ENCODE measurements around the gene ARFIP1. TPM values are rescaled to one million over a fixed set of nuclear protein-coding genes. Genes with fewer than 3 reads are reported as not detected.
"Not testable (repeated sequence)": the region's sequence is repeated elsewhere in the genome, so short reads cannot be mapped to it uniquely, and the experiment has no call there.

ARFIP1 gene
- total RNA-seq, 2 experiments from 2014 or later: 5.0 to 5.1 TPM

DNA sequence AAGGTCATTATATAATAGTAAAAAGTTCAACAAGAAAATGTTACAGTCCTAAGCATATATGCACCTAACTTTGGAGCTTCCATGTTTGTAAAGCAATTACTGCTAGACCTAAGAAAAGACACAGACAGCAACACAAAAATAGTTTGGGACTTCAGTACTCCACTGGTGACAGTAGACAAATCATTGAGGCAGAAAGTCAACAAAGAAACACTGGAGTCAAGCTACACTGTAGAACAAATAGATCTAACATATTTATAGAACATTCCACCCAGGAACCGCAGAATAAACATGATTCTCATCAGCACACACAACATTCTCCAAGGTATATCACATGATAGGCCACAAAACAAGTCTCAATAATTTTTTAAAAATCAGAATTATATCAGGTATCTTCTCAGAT, 42.6 kb downstream of the ARFIP1 start:
- Mint-ChIP-seq H3K9me3 (peaks cover 28% of the 10 kb centered on the region), H3K4me3 (no peak overlapping the region), H3K27ac (no peak overlapping the region), H3K27me3 (ENCODE audit: low read depth) (no peaks in the 10 kb centered on the region), H3K4me1 (ENCODE audit: low read depth) (peaks cover 2% of the 10 kb centered on the region), H3K36me3 (ENCODE audit: low read depth) (no peaks in the 10 kb centered on the region)
- intact Hi-C loops (cut with micrococcal nuclease): loop anchor here (5.0 kb wide), 1 partner anchor 55 kb away; no protein-coding TSS in a partner anchor
- DNase-seq: no peak
- CTCF ChIA-PET: no interaction called here

DNA sequence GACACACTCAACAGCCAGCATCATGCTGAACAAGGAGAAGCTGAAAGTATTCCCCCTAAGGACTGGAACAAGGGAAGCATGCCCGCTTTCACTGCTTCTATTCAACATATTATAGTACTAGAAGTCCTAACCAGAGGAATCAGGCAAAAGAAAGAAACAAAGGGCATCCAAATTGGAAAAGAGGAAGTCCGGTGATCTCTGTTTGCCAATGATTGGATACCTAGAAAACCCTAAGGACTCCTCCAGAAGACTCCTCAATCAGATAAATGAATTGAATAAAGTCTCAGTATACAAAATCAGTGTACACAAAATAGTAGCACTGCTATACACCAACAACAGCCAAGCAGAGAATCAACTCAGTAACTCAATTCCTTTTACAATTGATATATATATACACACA, 44.8 kb downstream of the ARFIP1 start:
- peaks cover 30% of the 10 kb centered on the region for H3K9me3 Mint-ChIP-seq
- peaks cover 2% of the 10 kb centered on the region for H3K36me3 Mint-ChIP-seq (ENCODE audit: low read depth)
- intact Hi-C loops (cut with micrococcal nuclease): loop anchor here (5.0 kb wide), 1 partner anchor 53 kb away; no protein-coding TSS in a partner anchor
- CTCF ChIA-PET: no interaction called here
- DNase-seq: no peak
- no peak overlapping the region for H3K27ac Mint-ChIP-seq
- H3K4me1 Mint-ChIP-seq (ENCODE audit: low read depth): no peaks in the 10 kb centered on the region
- no peaks in the 10 kb centered on the region for H3K27me3 Mint-ChIP-seq (ENCODE audit: low read depth)
- no peak overlapping the region for H3K4me3 Mint-ChIP-seq

DNA sequence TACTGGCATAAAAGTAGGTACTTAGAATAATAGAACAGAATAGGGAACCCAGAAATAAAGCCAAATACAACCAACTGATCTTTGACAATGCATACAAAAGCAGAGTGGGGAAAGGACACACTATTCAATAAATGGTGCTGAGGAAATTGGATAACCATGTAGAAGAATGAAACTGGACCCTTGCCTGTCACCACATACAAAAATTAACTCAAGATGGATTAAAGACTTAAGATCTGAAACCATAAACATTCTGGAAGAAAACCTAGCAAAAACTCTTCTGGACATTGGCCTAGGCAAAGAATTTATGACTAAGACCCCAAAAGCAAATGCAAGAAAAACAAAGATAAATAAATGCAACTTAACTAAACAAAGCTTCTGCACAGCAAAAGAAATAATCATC, 45.6 kb downstream of the ARFIP1 start:
- Mint-ChIP-seq H3K4me1 (ENCODE audit: low read depth) (no peaks in the 10 kb centered on the region), H3K9me3 (peaks cover 30% of the 10 kb centered on the region), H3K27ac (no peak overlapping the region), H3K36me3 (ENCODE audit: low read depth) (peaks cover 4% of the 10 kb centered on the region), H3K27me3 (ENCODE audit: low read depth) (no peaks in the 10 kb centered on the region), H3K4me3 (no peak overlapping the region)
- CTCF ChIA-PET: interaction anchor here (0.7 kb wide), 1 partner anchor 529 kb away, joined by 4 read pairs; no protein-coding TSS in a partner anchor
- intact Hi-C loops (cut with micrococcal nuclease): no loop called here
- no peak for DNase-seq

DNA sequence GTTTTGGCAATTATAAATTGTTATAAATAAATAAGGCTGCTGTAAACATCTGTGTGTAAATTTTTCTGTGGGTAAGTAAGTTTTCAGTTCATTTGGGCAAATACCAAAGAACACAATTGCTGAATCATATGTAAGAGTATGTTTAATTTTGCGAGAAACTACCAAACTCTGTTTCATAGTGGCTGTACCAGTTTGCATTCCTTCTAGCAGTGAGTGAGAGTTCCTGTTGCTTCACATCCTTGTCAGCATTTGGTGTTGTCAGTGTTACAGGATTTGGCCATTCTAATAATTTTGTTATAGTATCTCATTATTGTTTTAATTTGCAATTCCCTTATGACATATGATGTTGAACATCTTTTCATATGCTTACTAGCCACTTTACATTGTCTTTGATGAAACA, 48.4 kb downstream of the ARFIP1 start:
- Mint-ChIP-seq H3K27ac (no peak overlapping the region), H3K9me3 (peaks cover 26% of the 10 kb centered on the region), H3K36me3 (ENCODE audit: low read depth) (peaks cover 20% of the 10 kb centered on the region), H3K4me3 (no peak overlapping the region), H3K27me3 (ENCODE audit: low read depth) (no peaks in the 10 kb centered on the region), H3K4me1 (ENCODE audit: low read depth) (no peaks in the 10 kb centered on the region)
- CTCF ChIA-PET: no interaction called here
- intact Hi-C loops (cut with micrococcal nuclease): no loop called here
- no peak for DNase-seq

DNA sequence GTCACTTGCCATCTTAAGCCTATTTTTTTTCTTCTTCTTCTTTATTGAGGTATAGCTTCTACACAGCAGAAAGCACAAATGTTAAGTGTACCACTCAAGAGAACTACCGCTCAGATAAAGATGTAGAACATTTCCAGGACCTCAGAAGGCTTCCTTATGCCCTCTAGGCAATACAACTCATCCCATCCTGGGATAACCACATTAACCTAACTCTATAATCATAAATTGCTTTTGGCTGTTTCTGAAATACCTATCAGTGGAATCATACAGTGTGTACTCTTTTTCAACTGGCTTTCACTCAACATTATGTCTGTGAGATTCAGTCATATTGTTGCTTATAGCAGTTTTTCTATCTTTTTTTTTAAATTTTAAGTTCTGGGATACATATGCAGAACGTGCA, 51.7 kb downstream of the ARFIP1 start:
- H3K36me3 Mint-ChIP-seq (ENCODE audit: low read depth): peaks cover 31% of the 10 kb centered on the region
- no peak for DNase-seq
- CTCF ChIA-PET: interaction anchor here (0.8 kb wide), 1 partner anchor 38 kb away, joined by 3 read pairs; no protein-coding TSS in a partner anchor
- no peak overlapping the region for H3K27ac Mint-ChIP-seq
- intact Hi-C loops (cut with micrococcal nuclease): no loop called here
- H3K4me1 Mint-ChIP-seq (ENCODE audit: low read depth): no peaks in the 10 kb centered on the region
- peaks cover 11% of the 10 kb centered on the region for H3K9me3 Mint-ChIP-seq
- H3K27me3 Mint-ChIP-seq (ENCODE audit: low read depth): no peaks in the 10 kb centered on the region
- no peak overlapping the region for H3K4me3 Mint-ChIP-seq

DNA sequence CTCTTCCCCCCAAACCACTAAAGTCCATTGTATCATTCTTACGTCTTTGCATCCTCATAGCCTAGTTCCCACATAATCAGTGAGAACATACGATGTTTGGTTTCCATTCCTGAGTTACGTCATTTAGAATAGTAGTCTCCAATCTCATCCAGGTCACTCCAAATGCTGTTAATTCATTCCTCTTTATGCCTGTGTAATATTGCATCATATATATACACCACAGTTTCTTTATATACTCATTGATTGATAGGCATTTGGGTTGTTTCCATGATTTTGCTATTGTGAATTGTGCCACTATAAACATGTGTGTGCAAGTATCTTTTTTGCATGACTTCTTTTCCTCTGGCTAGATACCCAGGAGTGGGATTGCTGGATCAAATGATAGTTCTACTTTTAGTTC, 57.2 kb downstream of the ARFIP1 start:
- CTCF ChIA-PET: no interaction called here
- Mint-ChIP-seq H3K27ac (no peak overlapping the region), H3K27me3 (ENCODE audit: low read depth) (no peaks in the 10 kb centered on the region), H3K36me3 (ENCODE audit: low read depth) (peaks cover 44% of the 10 kb centered on the region), H3K4me3 (no peak overlapping the region), H3K4me1 (ENCODE audit: low read depth) (peaks cover 16% of the 10 kb centered on the region), H3K9me3 (peaks cover 18% of the 10 kb centered on the region)
- DNase-seq: no peak
- intact Hi-C loops (cut with micrococcal nuclease): no loop called here

DNA sequence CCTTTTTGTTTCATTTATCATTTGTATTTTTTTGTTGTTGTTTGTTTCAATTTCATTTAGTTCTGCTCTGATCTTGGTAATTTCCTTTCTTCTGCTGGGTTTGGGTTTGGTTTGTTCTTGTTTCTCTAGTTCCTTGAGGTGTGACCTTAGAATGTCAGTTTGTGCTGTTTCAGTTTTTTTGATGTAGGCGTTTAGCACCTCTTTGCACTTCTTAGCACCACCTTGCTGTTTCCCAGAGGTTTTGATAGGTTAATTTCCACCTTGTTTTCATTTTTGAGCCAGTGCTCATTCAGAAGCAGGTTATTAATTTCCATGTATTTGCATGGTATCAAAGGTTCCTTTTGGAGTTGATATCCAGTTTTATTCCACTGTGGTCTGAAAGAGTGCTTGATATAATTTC, 60.0 kb downstream of the ARFIP1 start:
- H3K4me3 Mint-ChIP-seq; intact Hi-C loops (cut with micrococcal nuclease); DNase-seq; H3K27me3 Mint-ChIP-seq (ENCODE audit: low read depth): not testable (repeated sequence)
- Mint-ChIP-seq H3K4me1 (ENCODE audit: low read depth) (peaks cover 16% of the 10 kb centered on the region), H3K36me3 (ENCODE audit: low read depth) (peaks cover 36% of the 10 kb centered on the region), H3K27ac (peak overlapping the region; percentile 69), H3K9me3 (peaks cover 15% of the 10 kb centered on the region)
- CTCF ChIA-PET: interaction anchor here (0.9 kb wide), 1 partner anchor 56 kb away, joined by 3 read pairs; no protein-coding TSS in a partner anchor

DNA sequence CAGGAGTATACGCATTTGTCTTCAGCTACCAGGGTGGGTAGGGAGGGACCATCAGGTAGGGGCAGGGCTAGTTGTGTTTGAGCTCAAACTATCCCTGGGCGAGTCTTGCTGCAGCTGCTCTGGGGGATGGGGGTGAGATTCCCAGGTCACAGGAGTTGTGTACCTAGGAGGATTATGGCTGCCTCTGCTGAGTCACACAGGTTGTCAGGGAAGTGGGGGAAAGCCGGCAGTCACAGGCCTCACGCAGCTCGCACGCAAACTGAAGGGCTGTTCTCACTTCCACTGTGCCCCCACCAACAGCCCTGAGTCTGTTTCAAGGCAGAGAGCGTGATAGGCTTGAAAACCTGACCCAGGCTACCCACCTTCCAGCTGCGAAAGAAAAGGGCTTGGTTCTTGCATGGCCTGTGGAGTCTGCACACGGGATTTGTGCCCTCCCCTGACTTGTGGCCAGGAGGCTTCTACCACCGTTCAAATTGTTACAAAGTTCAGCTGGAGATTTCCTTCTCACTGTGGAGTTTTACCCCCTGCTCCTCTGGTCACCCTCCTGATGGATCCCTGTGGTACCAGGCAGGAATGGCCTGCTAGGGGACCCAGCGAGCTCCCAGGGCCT, 63.8 kb downstream of the ARFIP1 start:
- intact Hi-C loops (cut with micrococcal nuclease): no loop called here
- Mint-ChIP-seq H3K27me3 (ENCODE audit: low read depth) (no peaks in the 10 kb centered on the region), H3K9me3 (peaks cover 10% of the 10 kb centered on the region), H3K4me1 (ENCODE audit: low read depth) (peaks cover 17% of the 10 kb centered on the region), H3K36me3 (ENCODE audit: low read depth) (peaks cover 27% of the 10 kb centered on the region), H3K27ac (no peak overlapping the region), H3K4me3 (no peak overlapping the region)
- DNase-seq: no peak
- CTCF ChIA-PET: interaction anchor here (1.4 to 2.3 kb wide), 4 partner anchors 64 to 284 kb away, joined by 3 to 12 read pairs (median 7); partner anchors contain the start of gene TIGD4

DNA sequence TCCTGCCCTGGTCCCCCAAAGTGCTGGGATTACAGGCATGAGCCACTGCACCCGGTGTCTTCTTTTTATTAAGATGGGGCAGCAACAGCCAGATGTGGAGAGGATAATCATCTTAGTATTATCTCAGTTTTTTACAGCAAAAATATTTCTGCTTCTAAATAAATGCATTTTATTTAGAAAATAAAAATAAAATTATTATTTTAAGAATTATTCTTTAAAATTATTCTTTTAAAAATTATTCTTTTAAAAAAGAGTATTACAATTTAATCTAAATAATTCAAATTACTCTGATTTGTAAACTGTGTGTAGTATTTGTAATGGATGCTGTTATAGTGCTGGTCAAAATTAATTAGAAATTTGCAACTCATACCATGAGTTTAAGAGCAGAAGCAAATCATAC, 67.6 kb downstream of the ARFIP1 start:
- Mint-ChIP-seq H3K27me3 (ENCODE audit: low read depth) (no peaks in the 10 kb centered on the region), H3K9me3 (no peaks in the 10 kb centered on the region), H3K4me3 (no peak overlapping the region), H3K4me1 (ENCODE audit: low read depth) (peaks cover 16% of the 10 kb centered on the region), H3K36me3 (ENCODE audit: low read depth) (peaks cover 7% of the 10 kb centered on the region), H3K27ac (no peak overlapping the region)
- intact Hi-C loops (cut with micrococcal nuclease): loop anchor here (2.0 to 5.0 kb wide), 2 partner anchors 471 to 795 kb away; no protein-coding TSS in a partner anchor
- no peak for DNase-seq
- CTCF ChIA-PET: interaction anchor here (0.5 to 4.1 kb wide), 9 partner anchors 68 to 459 kb away, joined by 3 to 46 read pairs (median 3); partner anchors contain the start of genes ARFIP1 and TIGD4

DNA sequence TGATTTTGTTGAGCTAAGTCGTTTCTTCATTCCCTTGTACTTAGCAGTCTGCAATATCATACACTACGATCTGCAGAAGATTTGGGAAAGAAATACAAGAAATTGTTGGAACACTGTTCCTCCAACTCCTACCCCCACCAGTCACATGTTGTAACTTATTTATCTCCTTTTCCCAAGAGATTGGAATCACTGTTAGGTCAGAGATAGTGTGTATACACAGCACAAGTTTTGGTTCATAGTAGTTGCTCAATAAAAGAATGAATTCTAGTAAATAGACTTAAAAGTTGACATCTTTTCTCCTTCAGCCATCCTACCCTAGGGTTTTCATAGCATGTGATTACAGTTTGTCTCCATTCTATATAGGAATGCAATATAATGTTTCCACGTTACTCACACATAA, 68.8 kb downstream of the ARFIP1 start:
- no peak overlapping the region for H3K4me3 Mint-ChIP-seq
- H3K4me1 Mint-ChIP-seq (ENCODE audit: low read depth): peaks cover 16% of the 10 kb centered on the region
- H3K27me3 Mint-ChIP-seq (ENCODE audit: low read depth): no peaks in the 10 kb centered on the region
- CTCF ChIA-PET: interaction anchor here (0.7 to 4.1 kb wide), 6 partner anchors 69 to 308 kb away, joined by 3 to 46 read pairs (median 6); partner anchors contain the start of genes ARFIP1 and TIGD4
- intact Hi-C loops (cut with micrococcal nuclease): loop anchor here (2.0 to 5.0 kb wide), 2 partner anchors 88 to 794 kb away; partner anchors contain the start of gene FHDC1
- DNase-seq: no peak
- peaks cover 10% of the 10 kb centered on the region for H3K9me3 Mint-ChIP-seq
- H3K36me3 Mint-ChIP-seq (ENCODE audit: low read depth): peaks cover 6% of the 10 kb centered on the region
- H3K27ac Mint-ChIP-seq: no peak overlapping the region

DNA sequence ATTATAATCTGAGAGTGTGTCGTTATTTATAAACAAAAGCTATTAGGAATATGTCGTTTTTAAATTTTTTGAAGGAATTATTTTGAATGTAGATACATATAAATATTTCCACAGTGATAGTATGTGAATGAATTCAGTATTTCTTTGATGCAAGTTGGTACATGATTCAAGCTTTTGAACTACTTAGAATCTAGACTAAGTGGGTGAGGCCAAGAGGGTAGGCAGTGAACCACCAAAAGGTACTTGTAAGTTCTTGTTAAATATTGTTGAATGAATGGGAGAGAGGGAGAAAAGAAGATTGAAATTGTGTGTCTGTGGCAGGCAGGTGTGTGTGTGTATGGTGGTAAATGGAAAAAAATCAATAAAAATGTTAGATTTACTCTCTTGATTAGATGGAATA, 69.6 kb downstream of the ARFIP1 start:
- no peaks in the 10 kb centered on the region for H3K27me3 Mint-ChIP-seq (ENCODE audit: low read depth)
- H3K36me3 Mint-ChIP-seq (ENCODE audit: low read depth): peaks cover 8% of the 10 kb centered on the region
- H3K27ac Mint-ChIP-seq: no peak overlapping the region

DNA sequence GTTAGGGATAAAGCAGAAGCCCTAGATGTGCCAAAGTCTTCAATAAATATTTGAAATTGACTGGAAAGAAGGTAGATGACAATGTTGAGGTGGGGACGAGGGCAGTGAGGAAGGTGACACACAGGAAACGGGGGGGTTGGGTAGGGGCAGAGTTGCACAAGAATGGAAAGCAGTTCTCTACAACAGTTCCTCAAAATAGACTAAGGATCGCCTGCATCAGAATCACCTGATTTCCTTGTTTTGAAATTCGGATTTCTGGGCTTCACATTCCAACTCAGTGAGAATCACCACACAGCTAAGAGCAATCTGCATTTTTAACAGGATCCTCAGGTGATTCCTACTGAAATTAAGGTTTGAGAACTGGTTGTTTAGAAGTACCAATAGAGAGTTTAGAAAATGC, 70.6 kb downstream of the ARFIP1 start:
- H3K27me3 Mint-ChIP-seq (ENCODE audit: low read depth): no peaks in the 10 kb centered on the region
- peaks cover 9% of the 10 kb centered on the region for H3K36me3 Mint-ChIP-seq (ENCODE audit: low read depth)
- peak; percentile 74 for DNase-seq
- H3K9me3 Mint-ChIP-seq: peaks cover 13% of the 10 kb centered on the region
- intact Hi-C loops (cut with micrococcal nuclease): loop anchor here (5.0 kb wide), 1 partner anchor 907 kb away; no protein-coding TSS in a partner anchor
- peaks cover 16% of the 10 kb centered on the region for H3K4me1 Mint-ChIP-seq (ENCODE audit: low read depth)
- no peak overlapping the region for H3K4me3 Mint-ChIP-seq
- H3K27ac Mint-ChIP-seq: no peak overlapping the region
- CTCF ChIA-PET: interaction anchor here (0.6 to 1.4 kb wide), 3 partner anchors 233 to 277 kb away, joined by 3 to 5 read pairs (median 3); no protein-coding TSS in a partner anchor

More for the DNA sequence above, 69.6 kb downstream of the ARFIP1 start:
- intact Hi-C loops (cut with micrococcal nuclease): loop anchor here (2.0 to 5.0 kb wide), 2 partner anchors 87 to 793 kb away; partner anchors contain the start of gene FHDC1
- no peak overlapping the region for H3K4me3 Mint-ChIP-seq
- H3K9me3 Mint-ChIP-seq: peaks cover 13% of the 10 kb centered on the region
- CTCF ChIA-PET: interaction anchor here (0.7 to 4.1 kb wide), 4 partner anchors 234 to 307 kb away, joined by 3 to 46 read pairs (median 12); no protein-coding TSS in a partner anchor
- DNase-seq: no peak
- peaks cover 16% of the 10 kb centered on the region for H3K4me1 Mint-ChIP-seq (ENCODE audit: low read depth)
